Stimulated activated naive CD8-positive, alpha-beta T cell treated with anti-CD3 and anti-CD28 coated beads, Interleukin-15, amount 100 ng/mL, for 72 hours (primary cell): Measurements from ENCODE around the gene TALDO1.

Experiments
- ATAC-seq: fragments of 150-1000 bp; cut with Tn5 transposase; 2 replicates; pipeline ENCODE4 v1.10.0; 2021; ENCODE audit warnings: mild to moderate bottlenecking, moderate library complexity
- DNase-seq, 2 donors: peaks; one replicate each; pipeline ENCODE4 v3.0.0; 2021 to 2022
- H3K27ac Mint-ChIP-seq, 2 donors: one replicate each; pipeline ENCODE4 v1.8.0; 2022; ENCODE audit warnings: mild to moderate bottlenecking in 2 of 2, mixed read lengths in 2 of 2, moderate library complexity in 2 of 2
- H3K27me3 Mint-ChIP-seq: one replicate; pipeline ENCODE4 v1.8.0; 2022; ENCODE audit warnings: mixed read lengths
- H3K4me1 Mint-ChIP-seq: one replicate; pipeline ENCODE4 v1.8.0; 2022; ENCODE audit warnings: mild to moderate bottlenecking, mixed read lengths
- H3K4me3 Mint-ChIP-seq, 2 donors: one replicate each; pipeline ENCODE4 v1.8.0; 2022; ENCODE audit warnings: mild to moderate bottlenecking in 2 of 2, mixed read lengths in 2 of 2, moderate library complexity in 1 of 2
- H3K9me3 Mint-ChIP-seq, 2 donors: one replicate each; pipeline ENCODE4 v1.8.0; 2022; ENCODE audit warnings: mixed read lengths in 2 of 2

TALDO1 gene

DNA sequence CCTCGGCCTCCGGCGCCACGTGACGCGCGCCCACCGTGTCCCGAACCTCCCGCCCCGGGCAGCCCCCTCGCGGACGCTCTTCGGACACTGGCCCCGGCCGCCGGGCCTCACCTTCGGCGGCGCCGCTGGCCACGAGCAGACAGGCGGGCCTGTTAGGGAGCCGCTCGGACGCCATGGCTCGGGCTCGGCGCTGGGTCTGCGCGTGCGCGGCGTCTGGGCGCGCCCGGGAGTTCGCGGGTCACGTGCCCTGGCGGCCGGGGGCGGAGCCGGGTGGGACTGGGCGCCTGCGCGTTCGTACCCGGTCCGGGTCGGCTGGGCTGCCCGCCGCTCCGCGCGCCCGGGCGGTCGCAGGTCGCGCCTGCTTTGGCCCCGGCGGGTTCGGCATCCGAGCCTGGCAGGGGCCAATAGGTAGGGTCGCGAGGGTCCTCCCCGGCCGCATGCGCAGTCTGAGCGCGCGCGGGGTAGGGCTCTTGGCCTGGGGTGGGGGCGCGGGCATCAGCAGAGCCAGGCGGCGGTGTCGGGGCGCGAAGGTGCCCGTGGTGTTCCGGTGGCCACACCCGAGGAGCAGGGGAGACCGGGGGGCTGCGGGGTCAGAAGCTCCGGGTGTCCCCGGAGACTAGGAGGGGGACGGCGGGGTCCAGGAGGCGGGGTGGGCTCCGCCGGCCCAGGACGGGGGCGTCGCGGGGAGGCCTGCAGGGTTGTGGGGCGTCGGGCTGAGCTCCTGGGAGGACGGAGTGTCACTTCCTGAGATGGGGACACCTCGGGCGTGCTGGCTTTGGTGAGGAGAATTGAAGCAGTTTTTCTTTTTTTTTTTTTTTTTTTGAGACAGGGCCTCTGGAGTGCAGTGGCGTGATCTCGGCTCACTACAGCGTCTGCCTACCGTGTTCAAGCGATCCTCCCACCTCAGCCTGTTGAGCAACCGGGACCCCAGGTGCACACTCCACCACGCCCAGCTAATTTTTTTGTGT lies 30.3 kb downstream of the TALDO1 start, which contains the start of gene GATD1:
Gene GATD1 (minus strand): TSS at position 200 of the 968 bp plus-strand sequence. CDS start 25 bp downstream, at position 175.
- Mint-ChIP-seq H3K4me3 (peak within 1 kb of the TSS; percentile 88 to 93), H3K27me3 (no peaks in the 10 kb centered on the region), H3K4me1 (peaks cover 56% of the 10 kb centered on the region), H3K27ac (peak within 1 kb of the TSS; percentile 81 to 89), H3K9me3 (no peaks in the 10 kb centered on the region)
- ATAC-seq, result peak; percentile 87
- peak; percentile 92 to 95 for DNase-seq

DNA sequence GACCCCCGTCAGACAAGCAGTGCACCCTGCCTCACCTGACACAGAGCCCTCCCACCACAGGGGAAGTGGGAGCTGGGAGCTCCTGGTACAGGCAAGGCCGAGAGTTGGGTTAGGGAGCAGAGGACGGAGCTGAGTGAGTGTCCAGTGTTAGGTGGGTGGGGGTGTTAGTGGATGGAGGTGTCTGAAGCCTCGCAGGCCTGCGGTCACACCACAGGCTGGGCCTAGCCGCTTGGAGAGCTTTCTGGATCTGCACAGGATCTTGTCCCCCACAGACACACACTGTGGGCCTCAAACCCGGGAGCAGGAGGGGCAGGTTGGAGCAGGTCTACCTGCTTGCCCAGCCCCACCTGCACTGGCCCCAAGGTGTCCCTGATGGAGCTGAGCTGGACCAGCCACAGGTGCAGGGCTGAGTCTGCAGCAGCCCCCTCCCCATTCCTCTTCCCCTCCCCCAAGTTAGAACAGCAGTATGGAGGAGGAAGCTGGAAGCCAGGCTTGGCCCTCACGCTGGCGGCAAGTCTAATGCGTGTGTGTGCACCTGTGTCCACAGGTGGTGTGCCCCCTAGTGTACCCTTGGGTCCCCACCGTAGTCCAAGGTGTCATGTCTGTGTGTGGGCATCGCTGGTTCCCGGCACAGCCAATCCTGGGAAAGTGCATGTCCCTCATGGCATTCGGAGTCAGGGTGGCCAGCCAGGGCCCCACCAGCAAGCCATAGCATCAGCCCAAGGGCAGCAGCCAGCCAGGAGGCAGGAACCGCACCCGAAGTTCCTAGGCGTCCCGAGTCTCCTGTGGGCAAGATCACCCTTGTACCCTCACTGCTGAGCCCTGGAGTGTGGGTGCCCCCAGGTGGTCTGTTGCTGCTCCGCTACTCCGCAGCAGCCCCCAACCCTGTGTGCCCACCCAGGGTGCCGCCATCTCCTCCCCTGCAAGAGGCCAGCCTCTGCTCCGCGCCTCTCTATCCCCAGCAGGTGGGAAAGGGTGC lies 32.0 kb downstream of the TALDO1 start:
- no peaks in the 10 kb centered on the region for H3K27me3 Mint-ChIP-seq
- no peak for DNase-seq
- ATAC-seq, result no peak
- H3K4me3 Mint-ChIP-seq, result peak overlapping the region; percentile 26 to 81
- H3K4me1 Mint-ChIP-seq, result peaks cover 53% of the 10 kb centered on the region
- H3K27ac Mint-ChIP-seq, result no peak overlapping the region
- no peaks in the 10 kb centered on the region for H3K9me3 Mint-ChIP-seq

DNA sequence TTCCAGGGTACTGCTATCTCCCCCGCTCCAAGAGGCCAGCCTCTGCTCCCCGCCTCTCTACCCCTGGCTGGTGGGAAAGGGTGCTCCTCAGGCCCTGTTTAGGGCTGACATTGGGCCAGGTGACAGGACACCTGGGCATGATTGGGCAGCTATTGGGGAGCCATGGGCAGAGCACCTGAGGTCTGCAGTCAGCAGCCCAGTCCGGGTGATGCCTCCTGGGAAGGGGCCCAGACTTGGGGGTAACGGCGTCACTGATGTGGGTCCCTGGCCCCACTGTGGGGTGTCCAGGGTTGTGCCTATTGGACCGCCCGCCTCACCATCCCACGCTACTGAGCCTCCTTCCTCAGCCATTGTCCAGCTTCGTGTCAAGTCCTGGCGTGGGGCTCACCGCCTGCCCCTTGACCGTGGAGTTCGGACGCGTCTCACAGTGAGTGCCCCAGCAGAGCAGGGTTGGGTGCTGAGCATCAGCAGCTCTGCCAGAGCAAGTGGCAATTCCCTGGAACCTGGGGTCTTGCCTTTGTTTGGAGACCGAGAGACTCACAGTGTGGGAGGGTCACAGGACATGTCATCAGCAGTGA lies 32.8 kb downstream of the TALDO1 start:
- no peak overlapping the region for H3K4me3 Mint-ChIP-seq
- H3K9me3 Mint-ChIP-seq, result no peaks in the 10 kb centered on the region
- H3K4me1 Mint-ChIP-seq, result peaks cover 45% of the 10 kb centered on the region
- H3K27me3 Mint-ChIP-seq, result no peaks in the 10 kb centered on the region
- ATAC-seq (no peak), DNase-seq (no peak)
- no peak overlapping the region for H3K27ac Mint-ChIP-seq

DNA sequence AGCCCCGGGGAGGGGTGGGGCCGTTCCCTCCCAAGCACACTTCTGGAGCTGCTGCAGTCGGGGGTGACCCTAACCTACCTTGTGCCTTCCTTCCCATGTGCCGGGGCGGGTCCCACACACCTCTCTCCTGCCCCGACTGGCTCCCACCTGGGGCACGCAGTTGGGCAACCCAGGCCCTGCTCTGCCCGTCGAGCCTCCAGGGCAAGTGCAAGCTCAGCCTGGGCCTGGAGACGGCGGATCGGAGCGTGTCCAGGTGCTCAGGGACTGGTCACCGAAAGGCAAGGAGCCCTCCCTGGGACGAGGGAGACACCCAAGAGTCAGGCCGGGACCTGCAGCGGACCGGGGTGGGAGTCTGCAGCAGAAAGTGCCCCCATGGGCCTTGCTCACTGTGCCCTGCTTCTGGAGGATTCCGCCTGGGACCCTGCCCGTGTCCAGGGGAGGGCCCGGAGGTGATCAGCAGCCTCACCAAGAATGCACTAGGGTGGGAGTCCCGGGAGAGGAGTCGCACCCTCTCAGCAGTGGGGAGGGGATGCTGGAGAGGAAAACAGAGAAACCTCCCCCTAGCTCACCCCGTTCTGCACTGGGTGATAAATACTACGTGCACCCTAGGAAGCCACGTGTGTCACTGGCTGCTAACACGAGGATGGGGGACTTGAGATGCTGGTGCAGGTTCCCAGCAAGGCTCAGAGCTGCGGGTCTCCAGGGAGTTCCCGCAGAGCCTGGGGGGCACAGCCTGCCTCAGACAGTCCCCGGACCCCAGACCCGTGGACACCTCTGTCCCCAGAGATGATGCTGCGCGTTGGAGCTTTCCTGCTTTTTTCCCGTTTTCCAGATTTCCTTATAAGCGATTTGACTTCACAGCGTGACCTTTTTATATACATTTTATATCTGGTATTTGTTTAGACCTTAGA lies 35.3 kb downstream of the TALDO1 start:
- DNase-seq, result no peak
- Mint-ChIP-seq H3K9me3 (no peaks in the 10 kb centered on the region), H3K4me1 (peaks cover 32% of the 10 kb centered on the region), H3K27ac (no peak overlapping the region), H3K4me3 (no peak overlapping the region), H3K27me3 (no peaks in the 10 kb centered on the region)
- no peak for ATAC-seq

DNA sequence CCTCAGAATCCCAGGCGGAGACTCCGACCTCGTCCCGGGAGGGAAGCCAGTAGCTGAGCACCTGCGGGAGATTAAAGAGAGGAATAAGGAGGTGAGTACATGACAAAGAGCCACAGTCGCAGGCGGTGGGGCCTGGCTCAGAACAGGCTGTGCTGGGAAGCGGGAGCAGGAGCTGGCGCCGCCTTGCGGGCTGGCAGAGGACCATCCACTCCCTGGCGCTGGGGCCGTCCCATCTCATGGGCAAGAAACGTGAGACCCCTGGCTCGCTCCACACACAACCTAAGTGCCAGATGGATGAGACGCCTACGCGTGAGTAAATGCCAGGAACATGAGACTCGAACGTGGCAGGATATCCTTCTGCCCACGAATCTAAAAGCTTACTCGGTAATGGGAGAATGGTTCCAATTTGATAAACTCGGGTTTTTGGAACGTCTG lies 36.3 kb downstream of the TALDO1 start:
- ATAC-seq (no peak), DNase-seq (no peak)
- Mint-ChIP-seq H3K27me3 (no peaks in the 10 kb centered on the region), H3K4me1 (peaks cover 39% of the 10 kb centered on the region), H3K4me3 (no peak overlapping the region), H3K9me3 (no peaks in the 10 kb centered on the region), H3K27ac (peak overlapping the region in 1 of 2 donors; percentile 69)

DNA sequence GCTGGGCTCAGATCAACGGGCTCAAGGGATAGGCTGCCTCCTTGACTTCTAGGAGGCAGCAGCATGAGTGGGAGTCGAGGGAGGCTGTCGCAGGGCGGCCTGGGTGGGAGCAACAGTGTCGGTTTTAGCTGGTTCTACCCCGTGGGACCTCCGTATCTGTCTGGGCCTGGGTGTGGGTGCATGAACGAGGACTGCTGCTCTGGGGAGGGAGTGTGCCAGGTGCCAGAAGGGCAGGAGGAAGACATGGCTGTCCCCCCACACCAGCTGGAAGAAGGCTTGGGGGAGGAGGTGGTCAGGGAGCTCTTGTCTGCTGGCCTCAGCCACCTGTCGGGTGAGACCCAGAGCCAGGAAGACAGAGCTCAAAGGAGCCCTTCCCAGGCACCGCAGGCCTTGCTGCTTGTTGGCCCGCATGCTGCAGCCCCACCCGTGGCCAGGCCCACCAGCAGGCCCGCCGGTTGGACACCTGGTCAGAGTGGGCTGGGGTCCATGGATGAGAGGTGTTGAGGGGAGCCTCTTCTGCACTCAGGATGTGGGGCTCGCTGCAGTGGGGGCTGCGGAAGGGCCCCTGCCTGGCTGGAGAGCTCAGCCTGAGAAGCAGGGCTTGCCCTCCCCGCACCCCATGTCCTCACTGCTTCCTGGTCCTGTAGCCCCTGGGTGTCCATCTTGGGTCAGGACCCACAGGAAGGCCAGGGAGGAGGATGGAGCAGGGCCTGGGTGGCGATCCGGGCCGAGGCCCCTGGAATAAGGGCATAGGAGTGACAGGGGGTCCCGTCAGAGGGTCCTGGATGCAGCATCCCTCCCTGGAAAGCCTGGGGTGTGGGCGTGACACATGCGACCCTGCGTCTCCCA lies 39.2 kb downstream of the TALDO1 start:
- no peak for ATAC-seq
- no peak overlapping the region for H3K4me3 Mint-ChIP-seq
- peaks cover 27% of the 10 kb centered on the region for H3K4me1 Mint-ChIP-seq
- no peak for DNase-seq
- no peaks in the 10 kb centered on the region for H3K9me3 Mint-ChIP-seq
- no peak overlapping the region for H3K27ac Mint-ChIP-seq
- H3K27me3 Mint-ChIP-seq, result no peaks in the 10 kb centered on the region

DNA sequence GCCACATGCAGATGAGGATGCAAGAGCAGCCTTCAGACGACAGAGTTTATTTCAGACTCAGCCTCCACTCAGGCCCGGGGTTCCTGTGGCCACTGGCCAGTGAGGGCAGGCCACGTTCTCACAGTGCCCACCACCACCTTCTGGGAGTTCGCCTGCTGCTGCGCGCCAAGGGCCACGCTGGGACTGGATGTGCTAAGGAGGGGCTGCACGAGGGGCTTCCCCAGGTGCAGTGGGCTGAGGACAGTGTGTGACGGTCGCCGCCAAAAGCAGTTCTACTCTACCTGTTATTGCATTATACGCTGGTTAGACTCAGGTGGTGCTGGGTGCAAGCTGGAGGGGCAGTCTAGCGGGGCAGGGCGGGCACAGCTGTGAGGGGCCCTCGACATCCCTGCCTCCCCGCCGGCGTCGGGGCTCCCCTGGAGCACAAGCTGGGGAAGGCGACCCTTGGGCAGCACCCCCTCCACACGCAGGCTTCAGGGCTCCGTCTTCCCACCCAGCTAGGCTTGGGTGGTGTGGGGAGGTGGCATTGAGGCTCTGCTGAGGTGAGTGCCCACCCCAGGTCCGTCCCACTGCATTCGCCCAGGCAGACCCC lies 39.9 kb downstream of the TALDO1 start:
- ATAC-seq, result peak; percentile 18
- no peak for DNase-seq
- H3K4me1 Mint-ChIP-seq, result peaks cover 27% of the 10 kb centered on the region
- no peak overlapping the region for H3K4me3 Mint-ChIP-seq
- H3K27me3 Mint-ChIP-seq, result no peaks in the 10 kb centered on the region
- H3K9me3 Mint-ChIP-seq, result no peaks in the 10 kb centered on the region
- H3K27ac Mint-ChIP-seq, result peak overlapping the region in 1 of 2 donors; percentile 59

DNA sequence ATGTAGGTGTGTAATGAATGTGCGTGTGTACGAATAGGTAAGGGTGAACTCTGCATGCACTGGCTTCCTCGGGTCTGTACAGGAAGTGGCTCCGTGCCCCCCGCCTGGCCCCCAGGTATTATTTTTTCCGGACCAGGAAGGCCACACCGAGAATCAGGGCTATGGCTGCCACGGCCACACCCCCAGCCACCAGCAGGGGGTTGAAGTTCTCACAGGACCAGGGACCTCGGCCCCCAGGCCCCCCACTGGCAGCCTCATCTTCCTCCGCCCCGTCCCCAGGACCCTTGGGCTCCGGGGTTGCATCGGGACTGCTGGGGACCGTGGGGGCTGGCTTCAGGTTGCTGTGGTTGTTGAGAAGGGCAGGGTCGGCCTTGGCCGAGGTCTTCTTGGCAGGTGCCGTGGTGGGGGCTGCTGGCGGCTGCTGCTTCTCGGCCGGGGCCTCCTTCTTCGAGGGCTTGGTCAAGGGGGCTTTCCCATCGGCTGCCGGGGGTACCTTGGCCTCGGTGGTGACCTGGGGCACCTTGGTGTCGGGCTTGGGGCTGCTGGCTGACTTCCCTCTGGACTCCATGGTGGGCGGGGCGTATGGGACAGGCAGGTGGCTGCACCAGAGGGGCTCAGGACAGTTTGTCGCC lies 40.9 kb downstream of the TALDO1 start:
- DNase-seq (peak in 1 of 2 donors; percentile 18), ATAC-seq (peak; percentile 18)
- Mint-ChIP-seq H3K4me3 (peak overlapping the region in 1 of 2 donors; percentile 52), H3K27ac (peak overlapping the region in 1 of 2 donors; percentile 12), H3K27me3 (no peaks in the 10 kb centered on the region), H3K4me1 (peaks cover 27% of the 10 kb centered on the region), H3K9me3 (no peaks in the 10 kb centered on the region)

DNA sequence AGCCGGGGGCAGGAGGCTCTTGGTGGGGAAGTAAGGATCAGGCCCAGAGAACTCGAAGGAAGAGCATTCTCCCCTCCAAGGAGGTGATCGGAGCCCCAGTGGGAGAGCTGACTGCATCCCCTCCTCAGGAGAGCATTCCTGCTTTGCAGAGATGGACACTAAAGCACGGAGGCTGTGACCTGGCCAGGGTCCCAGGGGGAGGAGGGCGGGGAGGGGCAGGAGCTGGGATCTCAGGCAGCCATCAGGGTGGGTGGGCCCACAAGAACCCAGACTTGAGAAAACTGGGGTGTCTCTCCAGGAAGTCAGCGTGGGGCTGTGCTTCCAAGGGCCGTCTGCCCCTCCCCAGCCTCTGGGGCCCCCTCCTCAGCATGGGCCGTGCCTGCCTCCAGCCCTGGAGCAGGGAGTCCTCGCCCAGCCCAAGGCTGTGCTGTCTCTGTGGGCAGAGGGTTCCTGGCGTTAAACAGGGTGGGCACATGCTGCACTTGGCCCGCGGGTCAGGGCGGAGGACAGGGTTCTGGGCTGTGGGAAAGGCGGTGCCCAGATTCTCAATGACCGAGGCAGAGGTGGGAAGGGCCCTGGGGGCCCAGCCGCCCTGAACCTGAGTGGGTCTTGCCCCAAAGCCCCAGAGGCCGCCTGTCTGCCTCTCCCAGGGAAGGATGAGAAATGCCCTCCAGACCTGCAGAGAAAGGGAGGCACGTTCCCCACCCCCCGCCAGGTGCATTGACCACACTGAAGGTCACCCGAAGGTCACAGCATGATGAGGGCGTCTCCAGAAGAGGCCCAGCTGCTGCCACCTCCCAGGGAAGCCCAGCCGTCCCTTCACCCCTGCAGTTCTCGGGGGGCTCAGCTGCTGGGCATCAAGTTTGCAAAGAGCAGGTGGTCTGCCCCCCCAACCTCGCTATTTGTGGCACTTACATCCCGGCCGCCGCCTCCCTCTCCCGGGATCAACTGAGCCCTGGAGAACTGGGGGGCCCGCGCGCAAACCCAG lies 42.0 kb downstream of the TALDO1 start:
- Mint-ChIP-seq H3K27ac (peak overlapping the region in 1 of 2 donors; percentile 12), H3K9me3 (no peaks in the 10 kb centered on the region), H3K27me3 (no peaks in the 10 kb centered on the region), H3K4me3 (peak overlapping the region; percentile 41 to 54), H3K4me1 (peaks cover 28% of the 10 kb centered on the region)
- no peak for ATAC-seq
- peak in 1 of 2 donors; percentile 16 for DNase-seq

DNA sequence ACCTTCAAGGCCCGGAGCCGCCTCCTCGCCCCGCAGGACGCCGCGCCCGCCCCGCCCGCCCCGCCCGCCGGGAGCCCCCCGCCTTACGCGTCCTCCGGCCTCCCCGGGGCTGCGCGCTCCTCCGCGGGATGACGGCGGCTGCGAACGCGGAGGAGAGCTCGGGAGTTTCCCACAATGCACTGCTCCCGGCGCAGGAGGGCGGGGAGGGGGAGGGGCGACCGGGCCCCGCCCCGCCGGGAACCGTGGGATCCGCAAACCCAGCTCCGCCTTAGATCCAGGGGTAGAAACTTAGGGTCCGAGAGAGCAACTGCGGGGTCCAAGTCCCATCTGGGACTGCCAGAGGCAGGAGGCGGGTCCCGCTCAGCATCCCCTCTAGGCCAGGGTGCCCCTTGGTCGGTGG lies 42.7 kb downstream of the TALDO1 start, which contains the start of gene CEND1:
Gene CEND1 (minus strand): TSS at position 148 of the 400 bp plus-strand sequence. CDS start 1,514 bp downstream, outside the sequence.
- no peaks in the 10 kb centered on the region for H3K27me3 Mint-ChIP-seq
- peak within 1 kb of the TSS in 1 of 2 donors; percentile 12 for H3K27ac Mint-ChIP-seq
- no peaks in the 10 kb centered on the region for H3K9me3 Mint-ChIP-seq
- no peak for ATAC-seq
- H3K4me1 Mint-ChIP-seq, result peaks cover 35% of the 10 kb centered on the region
- DNase-seq, result peak in 1 of 2 donors; percentile 33
- H3K4me3 Mint-ChIP-seq, result peak within 1 kb of the TSS; percentile 41 to 54

DNA sequence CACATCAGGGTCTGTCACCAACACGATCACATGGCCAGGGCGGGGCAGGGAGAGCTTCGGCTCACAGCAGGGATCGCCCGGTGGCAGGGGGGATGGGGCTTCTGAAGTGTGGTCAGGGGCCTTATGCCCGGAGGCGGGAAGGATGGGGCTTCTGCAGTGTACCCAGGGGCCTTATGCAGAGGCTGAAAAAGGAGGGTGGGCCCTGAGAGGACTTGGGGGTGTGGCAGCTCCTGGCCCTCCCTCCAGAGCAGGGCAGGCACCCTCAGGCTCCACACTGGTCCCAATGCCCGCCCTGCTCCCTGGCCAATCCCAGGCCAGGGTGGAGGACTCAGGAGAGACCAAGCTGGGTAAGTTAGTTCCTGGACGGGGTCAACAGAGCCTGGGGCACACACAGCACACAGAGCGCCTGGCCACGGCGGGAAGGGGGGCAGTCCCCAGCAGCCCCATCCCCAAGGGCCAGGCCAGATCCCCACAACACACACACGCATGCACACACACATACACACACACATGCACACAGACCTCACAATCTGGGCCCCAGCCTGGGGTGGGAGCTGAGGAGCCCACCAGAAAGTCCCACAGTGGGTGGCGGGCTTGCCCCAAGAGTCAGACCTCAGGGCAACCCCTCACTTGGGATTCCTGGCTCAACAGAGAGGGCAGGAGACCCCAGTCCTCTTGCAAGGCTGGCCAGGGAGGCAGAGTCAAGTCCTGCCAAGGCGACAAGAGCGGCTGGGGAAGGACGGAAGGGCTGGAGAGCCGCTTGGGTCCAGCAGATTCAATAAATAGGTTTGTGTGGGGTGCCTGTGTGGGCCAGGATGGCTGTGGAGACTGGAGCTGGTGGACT lies 43.7 kb downstream of the TALDO1 start:
- ATAC-seq (no peak), DNase-seq (no peak)
- Mint-ChIP-seq H3K9me3 (no peaks in the 10 kb centered on the region), H3K27me3 (no peaks in the 10 kb centered on the region), H3K4me3 (no peak overlapping the region), H3K4me1 (peaks cover 41% of the 10 kb centered on the region), H3K27ac (peak overlapping the region in 1 of 2 donors; percentile 86)
